Measurements from ENCODE around the gene EIF1. TPM values are rescaled to one million over a fixed set of nuclear protein-coding genes. Genes with fewer than 3 reads are reported as not detected.
A peak's percentile ranks its signal among the peaks of the same experiment; 100 is the strongest.

The EIF1 gene
- total and polyA plus RNA-seq, 2 experiments from 2014 or later: 180 to 989 TPM

- H3K4me2 ChIP-seq: no peak overlapping the region
- no peaks in the 10 kb centered on the region for H3K9me2 ChIP-seq (replicated peaks; ENCODE audit: insufficient read depth)
- no peaks in the 10 kb centered on the region for H3K36me3 ChIP-seq (replicated peaks; ENCODE audit: insufficient read depth, low read depth)
- no peaks in the 10 kb centered on the region for H3K79me2 ChIP-seq
- peak; percentile 74 for DNase-seq (ENCODE audit: low spot score)
- no peaks in the 10 kb centered on the region for H4K20me1 ChIP-seq (ENCODE audit: insufficient read depth, poor library complexity, severe bottlenecking)
- TF ChIP-seq CTCF (IDR thresholded peaks at IDR 0.05; ENCODE audit: poor library complexity): no peak
- no peak for TF ChIP-seq EZH2 (IDR thresholded peaks at IDR 0.05; ENCODE audit: borderline replicate concordance)
- no peak overlapping the region for H3K4me3 ChIP-seq
- H3K4me1 ChIP-seq (ENCODE audit: insufficient read depth): peaks cover 66% of the 10 kb centered on the region
- no peaks in the 10 kb centered on the region for H3K9me3 ChIP-seq (ENCODE audit: low read depth)
- whole genome bisulfite sequencing (ENCODE audit: low lambda C conversion rate, missing lambda C conversion rate): 89% methylated on average over 7 of the region's 13 CpGs
- no peaks in the 10 kb centered on the region for H3K27me3 ChIP-seq
- H3K27ac ChIP-seq: peak overlapping the region; percentile 70
- H2AFZ ChIP-seq: no peak overlapping the region
These were observed 36.8 kb upstream of the EIF1 start for GRCh38 chr17:41651625-41652460.

GRCh38 chr17:41652461-41652970, 36.2 kb upstream of the EIF1 start:
- H3K27ac ChIP-seq: peak overlapping the region; percentile 98
- peaks cover 63% of the 10 kb centered on the region for H3K4me1 ChIP-seq (ENCODE audit: insufficient read depth)

GRCh38 chr17:41653421-41653820, 35.3 kb upstream of the EIF1 start:
- Histone ChIP-seq H2AFZ (no peak overlapping the region), H4K20me1 (ENCODE audit: insufficient read depth, poor library complexity, severe bottlenecking) (no peaks in the 10 kb centered on the region), H3K79me2 (no peaks in the 10 kb centered on the region), H3K9me2 (replicated peaks; ENCODE audit: insufficient read depth) (no peaks in the 10 kb centered on the region), H3K4me2 (no peak overlapping the region), H3K9me3 (ENCODE audit: low read depth) (no peaks in the 10 kb centered on the region), H3K4me3 (no peak overlapping the region), H3K27me3 (no peaks in the 10 kb centered on the region), H3K4me1 (ENCODE audit: insufficient read depth) (peaks cover 54% of the 10 kb centered on the region), H3K36me3 (replicated peaks; ENCODE audit: insufficient read depth, low read depth) (no peaks in the 10 kb centered on the region), H3K27ac (peak overlapping the region; percentile 98)
- WGBS (ENCODE audit: low lambda C conversion rate, missing lambda C conversion rate): 98% methylated on average over 5 of the region's 5 CpGs
- TF ChIP-seq CTCF (IDR thresholded peaks at IDR 0.05; ENCODE audit: poor library complexity) (no peak), EZH2phosphoT487 (IDR thresholded peaks at IDR 0.05; ENCODE audit: low read depth, severe bottlenecking, unreplicated experiment) (no peak), EZH2 (IDR thresholded peaks at IDR 0.05; ENCODE audit: borderline replicate concordance) (no peak)
- no peak for DNase-seq (ENCODE audit: low spot score)

More at GRCh38 chr17:41652461-41652970, 36.2 kb upstream of the EIF1 start:
- no peak overlapping the region for H3K4me3 ChIP-seq
- no peak overlapping the region for H2AFZ ChIP-seq
- H3K9me2 ChIP-seq (replicated peaks; ENCODE audit: insufficient read depth): no peaks in the 10 kb centered on the region
- H3K9me3 ChIP-seq (ENCODE audit: low read depth): no peaks in the 10 kb centered on the region
- TF ChIP-seq CTCF (IDR thresholded peaks at IDR 0.05; ENCODE audit: poor library complexity) (no peak), EZH2phosphoT487 (IDR thresholded peaks at IDR 0.05; ENCODE audit: low read depth, severe bottlenecking, unreplicated experiment) (no peak), EZH2 (IDR thresholded peaks at IDR 0.05; ENCODE audit: borderline replicate concordance) (no peak)
- no peaks in the 10 kb centered on the region for H3K79me2 ChIP-seq
- DNase-seq (ENCODE audit: low spot score): no peak
- H3K27me3 ChIP-seq: no peaks in the 10 kb centered on the region
- H3K36me3 ChIP-seq (replicated peaks; ENCODE audit: insufficient read depth, low read depth): no peaks in the 10 kb centered on the region
- WGBS (ENCODE audit: low lambda C conversion rate, missing lambda C conversion rate): 98% methylated on average over 5 of the region's 5 CpGs
- no peaks in the 10 kb centered on the region for H4K20me1 ChIP-seq (ENCODE audit: insufficient read depth, poor library complexity, severe bottlenecking)
- H3K4me2 ChIP-seq: no peak overlapping the region
